Measurements from ENCODE around the gene HEATR5B. TPM values are rescaled to one million over a fixed set of nuclear protein-coding genes. Genes with fewer than 3 reads are reported as not detected.

The HEATR5B gene
- total and polyA plus RNA-seq, 2 donors (not counting 1 experiment from before 2014, with no cell fraction given): 33.0 to 44.3 TPM

GRCh38 chr2:37119157-37119556 is 35.0 kb upstream of the HEATR5B start:
- Histone ChIP-seq H4K20me1 (ENCODE audit: control insufficient read depth, insufficient read depth, low read length, poor library complexity, severe bottlenecking) (no peaks in the 10 kb centered on the region), H3K27me3 (replicated peaks in 1 of 4; ENCODE audit: control extremely low read depth in 1 of 4, control insufficient read depth in 3 of 4, insufficient read depth in 4 of 4, low read length in 3 of 4) (no peaks in the 10 kb centered on the region), H3K4me2 (replicated peaks; ENCODE audit: low read depth, low read length, poor library complexity, severe bottlenecking) (no peak overlapping the region), H2AFZ (ENCODE audit: insufficient read depth, low read depth, low read length, poor library complexity, severe bottlenecking) (no peak overlapping the region), H3K79me2 (ENCODE audit: control insufficient read depth, insufficient read depth, low read length) (no peaks in the 10 kb centered on the region), H3K4me3 (ENCODE audit: control extremely low read depth in 1 of 5, extremely low read depth in 1 of 5, insufficient read depth in 1 of 5, low read depth in 2 of 5, low read length in 4 of 5) (no peak overlapping the region), H3K4me1 (ENCODE audit: control insufficient read depth in 2 of 2, insufficient read depth in 2 of 2, low read length in 2 of 2) (no peaks in the 10 kb centered on the region), H3K9ac (ENCODE audit: low read length) (no peak overlapping the region), H3K9me3 (ENCODE audit: control extremely low read depth in 1 of 3, control insufficient read depth in 2 of 3, insufficient read depth in 1 of 3, low read length in 2 of 3) (no peaks in the 10 kb centered on the region), H3K27ac (ENCODE audit: low read length in 2 of 2) (no peak overlapping the region), H3K36me3 (replicated peaks in 1 of 2; ENCODE audit: control extremely low read depth in 1 of 2, control insufficient read depth in 1 of 2, extremely low read depth in 1 of 2, insufficient read depth in 2 of 2, low read length in 1 of 2) (peaks cover 0 to 53% of the 10 kb centered on the region in 2 experiments)
- no peak for ATAC-seq (ENCODE audit: low read depth)
- 100% methylated on average over 2 of the region's 5 CpGs for WGBS (ENCODE audit: insufficient coverage)
- Mint-ChIP-seq H3K4me3 (no peak overlapping the region), H3K4me1 (no peaks in the 10 kb centered on the region), H3K27ac (no peak overlapping the region), H3K9me3 (ENCODE audit: insufficient read depth) (no peaks in the 10 kb centered on the region), H3K27me3 (no peaks in the 10 kb centered on the region)
- no peak for DNase-seq
- TF ChIP-seq CTCF (IDR thresholded peaks at IDR 0.05): no peak
- TF ChIP-seq EZH2 (IDR thresholded peaks at IDR 0.05; ENCODE audit: borderline replicate concordance, insufficient read depth, low read depth, low read length, poor library complexity, severe bottlenecking): no peak
- ChIA-PET CTCF (no interaction called here), POLR2A (no interaction called here)
- intact Hi-C loops (cut with micrococcal nuclease): no loop called here

GRCh38 chr2:37117566-37117965 is 33.4 kb upstream of the HEATR5B start:
- H3K9me3 ChIP-seq (ENCODE audit: control extremely low read depth in 1 of 3, control insufficient read depth in 2 of 3, insufficient read depth in 1 of 3, low read length in 2 of 3): no peaks in the 10 kb centered on the region
- no peak overlapping the region for H3K9ac ChIP-seq (ENCODE audit: low read length)
- H3K4me3 ChIP-seq (ENCODE audit: control extremely low read depth in 1 of 5, extremely low read depth in 1 of 5, insufficient read depth in 1 of 5, low read depth in 2 of 5, low read length in 4 of 5): no peak overlapping the region
- WGBS (ENCODE audit: insufficient coverage): no CpG with 5 or more reads among the region's 1 CpG
- Mint-ChIP-seq H3K4me3 (no peak overlapping the region), H3K4me1 (no peaks in the 10 kb centered on the region), H3K9me3 (ENCODE audit: insufficient read depth) (no peaks in the 10 kb centered on the region), H3K27ac (no peak overlapping the region), H3K27me3 (no peaks in the 10 kb centered on the region)
- no peak overlapping the region for H3K4me2 ChIP-seq (replicated peaks; ENCODE audit: low read depth, low read length, poor library complexity, severe bottlenecking)
- intact Hi-C loops (cut with micrococcal nuclease): no loop called here
- ATAC-seq (ENCODE audit: low read depth): no peak
- no peaks in the 10 kb centered on the region for H4K20me1 ChIP-seq (ENCODE audit: control insufficient read depth, insufficient read depth, low read length, poor library complexity, severe bottlenecking)
- H3K4me1 ChIP-seq (ENCODE audit: control insufficient read depth in 2 of 2, insufficient read depth in 2 of 2, low read length in 2 of 2): no peaks in the 10 kb centered on the region
- DNase-seq: no peak
- CTCF ChIA-PET: no interaction called here
- POLR2A ChIA-PET: no interaction called here
- TF ChIP-seq EZH2 (IDR thresholded peaks at IDR 0.05; ENCODE audit: borderline replicate concordance, insufficient read depth, low read depth, low read length, poor library complexity, severe bottlenecking): no peak
- no peak for TF ChIP-seq CTCF (IDR thresholded peaks at IDR 0.05)
- no peaks in the 10 kb centered on the region for H3K79me2 ChIP-seq (ENCODE audit: control insufficient read depth, insufficient read depth, low read length)
- no peaks in the 10 kb centered on the region for H3K27me3 ChIP-seq (replicated peaks in 1 of 4; ENCODE audit: control extremely low read depth in 1 of 4, control insufficient read depth in 3 of 4, insufficient read depth in 4 of 4, low read length in 3 of 4)
- H2AFZ ChIP-seq (ENCODE audit: insufficient read depth, low read depth, low read length, poor library complexity, severe bottlenecking): no peak overlapping the region
- H3K36me3 ChIP-seq (replicated peaks in 1 of 2; ENCODE audit: control extremely low read depth in 1 of 2, control insufficient read depth in 1 of 2, extremely low read depth in 1 of 2, insufficient read depth in 2 of 2, low read length in 1 of 2): peaks cover 0 to 52% of the 10 kb centered on the region in 2 experiments
- no peak overlapping the region for H3K27ac ChIP-seq (ENCODE audit: low read length in 2 of 2)
